ENCODE results near the gene SV2C.

DNA sequence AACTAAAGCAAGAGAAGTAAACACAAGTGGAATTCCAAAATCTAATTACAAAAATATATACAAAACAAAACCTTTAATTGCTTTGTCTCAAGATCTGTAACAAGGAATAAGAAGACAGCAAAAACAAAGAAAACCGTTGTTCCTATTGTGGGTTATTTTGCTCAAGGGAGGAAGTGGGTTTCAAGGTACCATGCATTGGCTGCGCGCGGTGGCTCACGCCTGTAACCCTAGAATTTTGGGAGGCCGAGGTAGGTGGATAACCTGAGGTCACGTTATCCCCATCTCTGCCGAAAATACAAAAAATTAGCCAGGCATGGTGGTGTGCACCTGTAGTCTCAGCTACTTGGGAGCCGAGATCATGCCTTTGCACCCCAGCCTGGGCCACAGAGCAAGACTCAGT is 307.8 kb downstream of the SV2C start:
- TF ChIP-seq, protein P1, sequence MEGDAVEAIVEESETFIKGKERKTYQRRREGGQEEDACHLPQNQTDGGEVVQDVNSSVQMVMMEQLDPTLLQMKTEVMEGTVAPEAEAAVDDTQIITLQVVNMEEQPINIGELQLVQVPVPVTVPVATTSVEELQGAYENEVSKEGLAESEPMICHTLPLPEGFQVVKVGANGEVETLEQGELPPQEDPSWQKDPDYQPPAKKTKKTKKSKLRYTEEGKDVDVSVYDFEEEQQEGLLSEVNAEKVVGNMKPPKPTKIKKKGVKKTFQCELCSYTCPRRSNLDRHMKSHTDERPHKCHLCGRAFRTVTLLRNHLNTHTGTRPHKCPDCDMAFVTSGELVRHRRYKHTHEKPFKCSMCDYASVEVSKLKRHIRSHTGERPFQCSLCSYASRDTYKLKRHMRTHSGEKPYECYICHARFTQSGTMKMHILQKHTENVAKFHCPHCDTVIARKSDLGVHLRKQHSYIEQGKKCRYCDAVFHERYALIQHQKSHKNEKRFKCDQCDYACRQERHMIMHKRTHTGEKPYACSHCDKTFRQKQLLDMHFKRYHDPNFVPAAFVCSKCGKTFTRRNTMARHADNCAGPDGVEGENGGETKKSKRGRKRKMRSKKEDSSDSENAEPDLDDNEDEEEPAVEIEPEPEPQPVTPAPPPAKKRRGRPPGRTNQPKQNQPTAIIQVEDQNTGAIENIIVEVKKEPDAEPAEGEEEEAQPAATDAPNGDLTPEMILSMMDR (IDR thresholded peaks at IDR 0.05; ENCODE audit: low read depth, low read length) = no peak
- no peak for TF ChIP-seq EZH2phosphoT487 (IDR thresholded peaks at IDR 0.05; ENCODE audit: low read depth)
